Liver (tissue), 3 donors: ENCODE data around the gene CDH13.

Experiments
- ATF3 ChIP-seq: IDR thresholded peaks from 2 replicates; pipeline ENCODE4 v1.6.1; 2016; ENCODE audit warnings: antibody characterized with exemption
- CTCF ChIP-seq: fragments of 150-350 bp; IDR thresholded peaks from 2 replicates; pipeline ENCODE4 v1.5.1; 2017; ENCODE audit warnings: improper control_type of control experiment, low read depth, low read length; ENCODE audit not compliant: missing input control
- EGR1 ChIP-seq, 2 donors: IDR thresholded peaks; 2 replicates each; pipeline ENCODE4 v1.6.1; 2016 to 2018; ENCODE audit warnings: antibody characterized with exemption in 2 of 2, low read depth in 2 of 2
- GABPA ChIP-seq, 2 donors: IDR thresholded peaks in 1 of 2; conservative IDR thresholded peaks in 1 of 2; 2 replicates each; pipeline ENCODE4 v1.6.1; 2016; ENCODE audit warnings: antibody characterized with exemption in 2 of 2, mild to moderate bottlenecking in 1 of 2, moderate library complexity in 1 of 2
- JUND ChIP-seq, 2 donors: IDR thresholded peaks; 2 replicates each; pipeline ENCODE4 v1.6.1; 2016; ENCODE audit warnings: antibody characterized with exemption in 2 of 2
- MAX ChIP-seq: IDR thresholded peaks from 2 replicates; pipeline ENCODE4 v1.6.1; 2016; ENCODE audit warnings: antibody characterized with exemption
- RAD21 ChIP-seq, 2 donors: IDR thresholded peaks; 2 replicates each; pipeline ENCODE4 v1.6.1; 2016; ENCODE audit warnings: antibody characterized with exemption in 2 of 2, mild to moderate bottlenecking in 2 of 2
- REST ChIP-seq: IDR thresholded peaks from 2 replicates; pipeline ENCODE4 v1.6.1; 2016; ENCODE audit warnings: antibody characterized with exemption, mild to moderate bottlenecking
- RXRA ChIP-seq, 2 donors: IDR thresholded peaks; 2 replicates each; pipeline ENCODE4 v1.6.1; 2017 to 2018; ENCODE audit warnings: antibody characterized with exemption in 2 of 2, mild to moderate bottlenecking in 1 of 2
- SP1 ChIP-seq: IDR thresholded peaks from 2 replicates; pipeline ENCODE4 v1.6.1; 2018; ENCODE audit warnings: antibody characterized with exemption, mild to moderate bottlenecking
- TAF1 ChIP-seq: conservative IDR thresholded peaks from 2 replicates; pipeline ENCODE4 v1.6.1; 2016; ENCODE audit warnings: antibody characterized with exemption, mild to moderate bottlenecking
- YY1 ChIP-seq: IDR thresholded peaks from 2 replicates; pipeline ENCODE4 v1.6.1; 2016; ENCODE audit warnings: antibody characterized with exemption, mild to moderate bottlenecking
- ZBTB33 ChIP-seq: IDR thresholded peaks from 2 replicates; pipeline ENCODE4 v1.6.1; 2016; ENCODE audit warnings: antibody characterized with exemption
- donor health status: healthy.
- donor health status: healthy.

- TF ChIP-seq ZBTB33 = no peak
- TF ChIP-seq GABPA (IDR thresholded peaks at IDR 0.05 in 1 of 2, conservative IDR thresholded peaks at IDR 0.05 in 1 of 2) = no peak
- TF ChIP-seq CTCF = no peak
- TF ChIP-seq REST = no peak
- no peak for TF ChIP-seq MAX
- TF ChIP-seq YY1 = no peak
- no peak for TF ChIP-seq SP1
- no peak for TF ChIP-seq ATF3
- TF ChIP-seq EGR1 (IDR thresholded peaks at IDR 0.05; ENCODE audit: low read depth in 2 of 2) = no peak
- no peak for TF ChIP-seq RAD21 (IDR thresholded peaks at IDR 0.05)
- no peak for TF ChIP-seq RXRA (IDR thresholded peaks at IDR 0.05)
- no peak for TF ChIP-seq TAF1
- no peak for TF ChIP-seq JUND (IDR thresholded peaks at IDR 0.05)
Observed at GRCh38 chr16:83464991-83465390, 838.2 kb downstream of the CDH13 start.
